Spleen (tissue), 7 donors: ENCODE data around the gene KCTD5.

ENCODE experiments used
- POLR2A ChIP-seq, 3 donors: fragments of 450-650 bp; IDR thresholded peaks; one replicate each; pipeline ENCODE4 v1.5.1; 2017; ENCODE audit warnings: antibody characterized with exemption in 3 of 3, mild to moderate bottlenecking in 1 of 3
- TF ChIP-seq, protein P1 (sequence below), 11 experiments: fragments of 200-600 bp in 7 of 11; fragments of 450-650 bp in 4 of 11; sonication (generic) in 4 of 11; IDR thresholded peaks in 8 of 11; conservative IDR thresholded peaks in 3 of 11; 1 replicate in 7 of 11; 2 replicates in 4 of 11; pipeline versions ENCODE4 v1.4.0 to v1.8.0; 2016 to 2021; ENCODE audit warnings: antibody characterized with exemption in 11 of 11, inconsistent platforms in 4 of 11, mild to moderate bottlenecking in 1 of 11
- donor health status: DM: no; HTN: no; CAD: no; lungs with moderate emphysema.
- donor health status: DM: no; HTN: no; CAD: no.
- donor health status: DM: no; HTN: no; CAD: no.

GRCh38 chr16:2757344-2757743 is 75.0 kb downstream of the KCTD5 start:
- TF ChIP-seq, protein P1, sequence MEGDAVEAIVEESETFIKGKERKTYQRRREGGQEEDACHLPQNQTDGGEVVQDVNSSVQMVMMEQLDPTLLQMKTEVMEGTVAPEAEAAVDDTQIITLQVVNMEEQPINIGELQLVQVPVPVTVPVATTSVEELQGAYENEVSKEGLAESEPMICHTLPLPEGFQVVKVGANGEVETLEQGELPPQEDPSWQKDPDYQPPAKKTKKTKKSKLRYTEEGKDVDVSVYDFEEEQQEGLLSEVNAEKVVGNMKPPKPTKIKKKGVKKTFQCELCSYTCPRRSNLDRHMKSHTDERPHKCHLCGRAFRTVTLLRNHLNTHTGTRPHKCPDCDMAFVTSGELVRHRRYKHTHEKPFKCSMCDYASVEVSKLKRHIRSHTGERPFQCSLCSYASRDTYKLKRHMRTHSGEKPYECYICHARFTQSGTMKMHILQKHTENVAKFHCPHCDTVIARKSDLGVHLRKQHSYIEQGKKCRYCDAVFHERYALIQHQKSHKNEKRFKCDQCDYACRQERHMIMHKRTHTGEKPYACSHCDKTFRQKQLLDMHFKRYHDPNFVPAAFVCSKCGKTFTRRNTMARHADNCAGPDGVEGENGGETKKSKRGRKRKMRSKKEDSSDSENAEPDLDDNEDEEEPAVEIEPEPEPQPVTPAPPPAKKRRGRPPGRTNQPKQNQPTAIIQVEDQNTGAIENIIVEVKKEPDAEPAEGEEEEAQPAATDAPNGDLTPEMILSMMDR (IDR thresholded peaks at IDR 0.05 in 8 of 11, conservative IDR thresholded peaks at IDR 0.05 in 3 of 11) = no peak
- no peak for TF ChIP-seq POLR2A (IDR thresholded peaks at IDR 0.05)
